ENCODE data around the gene AARS2. TPM values are rescaled to one million over a fixed set of nuclear protein-coding genes. Genes with fewer than 3 reads are reported as not detected.
A peak's percentile ranks its signal among the peaks of the same experiment; 100 is the strongest.

Gene AARS2
- total RNA-seq, 1 donor from 2014 or later = 10.4 TPM

DNA sequence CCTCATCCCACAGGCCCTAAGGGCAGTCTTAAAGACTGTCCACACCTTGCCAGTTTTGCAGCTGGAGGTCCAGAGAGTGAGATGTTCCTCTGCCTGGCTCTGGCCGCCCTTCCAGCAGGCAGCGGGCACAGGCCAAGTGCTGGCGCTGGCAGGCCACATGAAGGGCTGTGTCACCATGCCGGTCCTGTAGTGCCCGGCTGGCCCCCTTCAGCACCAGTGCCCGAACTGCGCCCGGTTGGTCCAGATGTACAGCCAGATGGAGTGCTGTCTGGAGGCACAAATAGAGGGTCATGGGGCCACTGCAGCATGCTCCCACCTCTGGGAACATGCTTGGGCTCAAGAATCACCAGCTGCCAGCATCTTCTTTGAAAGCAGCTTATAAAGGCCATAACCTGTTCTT lies 51.6 kb downstream of the AARS2 start:
- TF ChIP-seq, protein P1, sequence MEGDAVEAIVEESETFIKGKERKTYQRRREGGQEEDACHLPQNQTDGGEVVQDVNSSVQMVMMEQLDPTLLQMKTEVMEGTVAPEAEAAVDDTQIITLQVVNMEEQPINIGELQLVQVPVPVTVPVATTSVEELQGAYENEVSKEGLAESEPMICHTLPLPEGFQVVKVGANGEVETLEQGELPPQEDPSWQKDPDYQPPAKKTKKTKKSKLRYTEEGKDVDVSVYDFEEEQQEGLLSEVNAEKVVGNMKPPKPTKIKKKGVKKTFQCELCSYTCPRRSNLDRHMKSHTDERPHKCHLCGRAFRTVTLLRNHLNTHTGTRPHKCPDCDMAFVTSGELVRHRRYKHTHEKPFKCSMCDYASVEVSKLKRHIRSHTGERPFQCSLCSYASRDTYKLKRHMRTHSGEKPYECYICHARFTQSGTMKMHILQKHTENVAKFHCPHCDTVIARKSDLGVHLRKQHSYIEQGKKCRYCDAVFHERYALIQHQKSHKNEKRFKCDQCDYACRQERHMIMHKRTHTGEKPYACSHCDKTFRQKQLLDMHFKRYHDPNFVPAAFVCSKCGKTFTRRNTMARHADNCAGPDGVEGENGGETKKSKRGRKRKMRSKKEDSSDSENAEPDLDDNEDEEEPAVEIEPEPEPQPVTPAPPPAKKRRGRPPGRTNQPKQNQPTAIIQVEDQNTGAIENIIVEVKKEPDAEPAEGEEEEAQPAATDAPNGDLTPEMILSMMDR (conservative IDR thresholded peaks at IDR 0.05; ENCODE audit: low read depth, low read length) = no peak
- no peak overlapping the region for H3K4me3 ChIP-seq (ENCODE audit: low read depth, low read length)
- DNase-seq (ENCODE audit: low read depth) = no peak

DNA sequence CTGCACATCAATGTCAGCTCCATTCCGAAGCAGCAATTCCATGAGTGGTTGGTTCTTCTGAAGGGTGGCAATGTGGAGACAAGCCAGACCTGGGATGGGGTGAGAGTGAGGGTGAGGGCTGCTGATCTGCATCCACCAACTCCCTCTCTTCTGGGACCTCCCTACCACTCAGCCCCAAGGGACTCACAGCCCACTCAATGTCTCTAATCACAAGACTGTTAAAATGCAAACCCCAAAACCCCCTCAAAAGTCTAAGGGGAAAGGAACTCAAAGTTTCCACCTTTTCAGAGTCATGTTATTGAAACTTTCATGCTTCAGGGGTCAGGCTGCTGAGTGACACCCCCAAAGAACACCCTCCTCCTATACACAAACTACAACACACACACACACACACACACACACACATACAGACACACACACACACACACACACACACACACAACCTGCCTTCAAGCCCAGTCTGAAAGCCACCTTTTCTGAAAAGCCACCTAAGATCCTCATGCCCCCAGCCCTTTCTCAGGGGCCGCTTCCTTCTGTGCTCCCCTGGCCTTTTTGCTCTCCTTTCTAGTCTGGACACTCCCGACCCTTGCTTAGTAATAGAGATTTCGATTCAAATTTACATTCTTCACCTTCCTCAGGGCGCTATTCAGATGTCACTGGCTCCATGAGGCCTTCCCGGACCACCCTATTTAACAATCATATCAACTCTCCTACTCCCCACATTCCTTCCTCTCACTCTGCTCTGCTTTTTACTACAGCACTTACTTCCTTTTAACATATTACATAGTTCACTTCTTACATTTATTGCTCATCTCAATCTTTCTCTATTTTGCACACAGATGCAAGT lies 52.5 kb downstream of the AARS2 start:
- TF ChIP-seq, protein P1 (conservative IDR thresholded peaks at IDR 0.05; ENCODE audit: low read depth, low read length) = no peak

DNA sequence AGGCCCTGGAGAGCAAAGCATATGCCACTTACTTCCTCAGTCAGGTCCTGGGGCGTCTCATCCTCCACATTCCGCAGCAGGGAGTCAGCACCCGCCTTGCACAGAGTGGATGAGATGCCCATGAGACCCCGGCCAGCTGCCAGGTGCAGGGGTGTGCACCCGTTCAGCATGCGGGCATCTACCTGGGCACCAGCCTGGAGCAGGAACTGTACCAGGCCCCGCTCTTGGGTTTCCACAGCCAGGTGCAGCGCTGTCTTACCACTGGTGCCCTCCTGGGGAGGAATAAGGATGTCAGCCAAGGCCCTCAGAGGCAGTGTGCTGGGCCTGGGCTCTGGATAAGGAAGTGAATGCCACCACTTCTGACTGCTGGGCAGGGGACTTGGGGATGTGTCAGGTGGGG lies 53.1 kb downstream of the AARS2 start:
- TF ChIP-seq, protein P1 (conservative IDR thresholded peaks at IDR 0.05; ENCODE audit: low read depth, low read length) = no peak
- DNase-seq (ENCODE audit: low read depth) = no peak
- no peak overlapping the region for H3K4me3 ChIP-seq (ENCODE audit: low read depth, low read length)

More for the DNA sequence above, 52.5 kb downstream of the AARS2 start:
- no peak for DNase-seq (ENCODE audit: low read depth)
- no peak overlapping the region for H3K4me3 ChIP-seq (ENCODE audit: low read depth, low read length)

DNA sequence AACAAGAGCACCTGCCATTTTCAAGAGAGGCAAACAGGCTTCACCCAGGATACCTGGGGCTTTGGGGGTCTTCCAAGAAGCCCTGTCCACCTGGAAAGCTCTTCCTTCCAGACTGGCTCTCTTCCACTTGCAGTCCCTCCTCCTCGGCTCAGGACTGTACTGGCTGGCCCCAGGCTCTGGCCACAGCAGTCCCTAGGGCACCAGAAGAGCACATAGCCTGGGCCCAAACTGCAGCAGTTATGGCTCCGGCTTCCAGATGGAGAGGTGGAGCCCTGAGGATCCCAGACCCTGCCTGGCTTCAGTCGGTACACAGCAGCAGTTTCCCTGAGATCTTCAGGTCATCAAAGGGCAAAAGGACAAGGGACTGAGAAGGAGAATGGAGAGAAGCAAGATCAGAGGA lies 54.2 kb downstream of the AARS2 start:
- DNase-seq (ENCODE audit: low read depth) = no peak
- TF ChIP-seq, protein P1 (conservative IDR thresholded peaks at IDR 0.05; ENCODE audit: low read depth, low read length) = no peak
- H3K4me3 ChIP-seq (ENCODE audit: low read depth, low read length) = no peak overlapping the region

DNA sequence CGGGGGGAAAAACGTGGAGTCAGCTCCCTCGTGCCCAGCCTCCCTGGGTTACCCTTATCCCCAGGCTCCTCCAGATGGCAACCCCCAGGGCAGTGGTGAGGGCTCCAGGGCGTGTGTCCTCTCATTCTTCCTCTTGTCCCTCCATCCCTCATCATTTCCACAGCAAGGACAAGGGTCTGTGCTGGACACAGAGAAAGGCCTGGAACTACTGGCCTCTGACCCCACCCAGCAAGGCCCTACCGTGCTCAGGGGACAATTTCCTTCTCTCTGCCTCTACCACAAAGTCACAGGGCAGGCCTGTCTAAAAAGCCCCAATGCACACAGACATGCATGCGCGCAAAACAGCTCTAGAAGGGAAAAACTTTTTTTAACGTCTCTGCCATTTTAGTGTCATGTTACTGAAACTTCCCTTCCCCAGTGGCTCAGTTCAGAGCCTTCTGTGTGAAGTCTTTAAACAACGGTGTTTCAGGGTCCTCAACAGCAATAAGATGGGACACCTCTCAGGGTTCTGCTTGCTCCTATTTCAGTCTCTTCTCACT lies 54.8 kb downstream of the AARS2 start:
- DNase-seq (ENCODE audit: low read depth) = no peak
- no peak overlapping the region for H3K4me3 ChIP-seq (ENCODE audit: low read depth, low read length)
- TF ChIP-seq, protein P1 (conservative IDR thresholded peaks at IDR 0.05; ENCODE audit: low read depth, low read length) = no peak

DNA sequence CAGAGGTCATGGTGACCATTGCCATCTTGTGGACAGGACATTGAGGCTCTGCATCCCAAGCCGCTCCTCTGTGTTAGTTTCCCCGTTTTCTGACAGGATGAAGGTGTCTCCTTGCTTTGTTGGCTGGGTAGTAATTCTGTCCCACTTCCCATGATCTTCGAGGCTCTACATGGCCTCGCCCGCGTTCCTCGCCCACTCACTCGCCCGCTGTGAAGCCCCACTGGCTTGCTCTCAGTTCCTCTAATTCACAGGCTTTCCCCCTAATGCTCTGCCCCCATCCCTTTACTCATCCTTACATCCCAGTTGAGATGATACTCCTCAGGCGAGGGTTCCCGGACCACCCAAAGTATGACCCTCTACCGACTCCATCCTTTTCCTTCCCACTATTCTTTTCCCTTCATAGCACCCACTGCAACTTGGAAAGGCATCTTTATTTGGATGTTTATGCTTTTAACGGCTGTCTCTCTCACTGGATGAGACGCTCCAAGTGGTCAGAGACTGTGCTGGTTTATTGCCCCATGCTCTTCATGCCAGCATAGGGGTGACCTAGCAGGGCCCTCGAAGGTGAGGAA lies 55.3 kb downstream of the AARS2 start:
- no peak for DNase-seq (ENCODE audit: low read depth)
- peak overlapping the region; percentile 87 for H3K4me3 ChIP-seq (ENCODE audit: low read depth, low read length)
- TF ChIP-seq, protein P1 (conservative IDR thresholded peaks at IDR 0.05; ENCODE audit: low read depth, low read length) = no peak
